GM12865 (cell line): ENCODE measurements around the gene BSDC1.
"Not testable (repeated sequence)": the region's sequence is repeated elsewhere in the genome, so short reads cannot be mapped to it uniquely, and the experiment has no call there.

Experiments
- DNase-seq: peaks from one replicate; pipeline ENCODE4 v3.0.0; 2010; ENCODE audit warnings: low read depth
- H3K4me3 ChIP-seq: 2 replicates; pipeline ENCODE4 v1.5.1; 2011; ENCODE audit warnings: mild to moderate bottlenecking, low read depth, low read length, control low read depth
- CTCF ChIP-seq: IDR thresholded peaks from 2 replicates; pipeline ENCODE4 v1.5.1; 2011; ENCODE audit warnings: low read length, control low read depth, low read depth, inconsistent platforms; ENCODE audit not compliant: insufficient read depth; ENCODE audit errors: missing control alignments

Gene BSDC1

GRCh38 chr1:32394141-32394889 is at the start of gene BSDC1:
Gene BSDC1 (minus strand): TSS chr1:32394441. CDS start chr1:32394414, 27 bp downstream.
- TF ChIP-seq CTCF: no peak
- peak within 1 kb of the TSS; percentile 76 for H3K4me3 ChIP-seq
- peak; percentile 98 for DNase-seq

- not testable (repeated sequence) for DNase-seq, H3K4me3 ChIP-seq
Observed at GRCh38 chr1:32441467-32441866, 47.2 kb upstream of the BSDC1 start.

- DNase-seq, H3K4me3 ChIP-seq: not testable (repeated sequence)
Observed at GRCh38 chr1:32438777-32439176, 44.5 kb upstream of the BSDC1 start.

- H3K4me3 ChIP-seq: no peak overlapping the region
- no peak for DNase-seq
- TF ChIP-seq CTCF: no peak
Observed at GRCh38 chr1:32438136-32438535, 43.9 kb upstream of the BSDC1 start.

- H3K4me3 ChIP-seq: no peak overlapping the region
- TF ChIP-seq CTCF: no peak
- DNase-seq: peak; percentile 73
Observed at GRCh38 chr1:32431736-32432400, 37.6 kb upstream of the BSDC1 start.

GRCh38 chr1:32427264-32427963 is 33.2 kb upstream of the BSDC1 start:
- TF ChIP-seq CTCF: no peak
- no peak for DNase-seq
- no peak overlapping the region for H3K4me3 ChIP-seq

- no peak for DNase-seq
- no peak overlapping the region for H3K4me3 ChIP-seq
- TF ChIP-seq CTCF: no peak
Observed at GRCh38 chr1:32426489-32427255, 32.4 kb upstream of the BSDC1 start.
